ENCODE data around the gene FYN.

FYN gene

DNA sequence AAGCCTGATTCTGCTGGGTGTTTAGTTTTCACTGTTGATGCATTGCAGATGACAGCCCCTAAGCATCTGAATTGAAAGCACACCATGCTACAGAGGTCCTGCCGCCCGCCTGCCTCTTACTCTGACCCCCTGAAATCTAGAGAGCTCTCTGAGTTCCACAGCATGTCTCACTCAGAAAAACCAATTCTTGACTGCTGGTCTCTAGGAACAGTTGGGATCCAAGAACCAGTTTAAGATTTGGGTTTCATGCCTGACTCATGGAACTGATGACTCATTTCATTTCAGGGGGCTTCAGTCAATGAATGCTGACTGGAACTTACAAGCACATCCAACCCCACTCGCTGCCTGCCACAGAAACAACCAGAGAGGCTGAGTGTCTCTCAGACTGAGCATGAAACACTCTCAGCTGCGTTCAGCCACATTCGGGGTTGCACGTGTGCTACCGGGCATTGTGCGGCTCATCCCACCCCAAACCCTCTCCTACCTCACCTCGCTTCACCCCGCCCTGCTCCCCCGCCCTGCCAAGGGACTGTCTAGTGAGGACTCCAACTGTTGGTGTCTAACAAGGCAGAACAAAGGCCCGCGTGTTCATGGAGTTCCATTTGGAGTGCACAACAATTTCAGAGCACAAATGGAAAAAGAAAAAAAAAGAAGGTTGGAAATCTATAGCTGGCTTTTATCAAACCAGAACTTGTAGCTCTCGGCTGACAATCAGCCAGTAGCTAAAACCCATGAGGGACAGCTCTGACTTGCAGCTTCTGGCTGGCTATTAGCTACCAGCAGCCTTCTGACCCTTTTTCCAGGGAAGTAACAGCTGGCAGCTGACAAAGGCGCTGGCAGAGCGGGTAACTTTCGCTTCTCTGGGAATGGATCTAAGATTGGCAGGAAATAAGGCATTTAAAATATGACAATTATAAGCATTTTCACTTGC lies 247.5 kb downstream of the FYN start:
- no peak for DNase-seq (ENCODE audit: low spot score)

- DNase-seq (ENCODE audit: low spot score): no peak
Observed at GRCh38 chr6:111625099-111625416, 248.2 kb downstream of the FYN start.

- DNase-seq (ENCODE audit: low spot score): no peak
Observed at GRCh38 chr6:111624401-111625098, 248.7 kb downstream of the FYN start.

DNA sequence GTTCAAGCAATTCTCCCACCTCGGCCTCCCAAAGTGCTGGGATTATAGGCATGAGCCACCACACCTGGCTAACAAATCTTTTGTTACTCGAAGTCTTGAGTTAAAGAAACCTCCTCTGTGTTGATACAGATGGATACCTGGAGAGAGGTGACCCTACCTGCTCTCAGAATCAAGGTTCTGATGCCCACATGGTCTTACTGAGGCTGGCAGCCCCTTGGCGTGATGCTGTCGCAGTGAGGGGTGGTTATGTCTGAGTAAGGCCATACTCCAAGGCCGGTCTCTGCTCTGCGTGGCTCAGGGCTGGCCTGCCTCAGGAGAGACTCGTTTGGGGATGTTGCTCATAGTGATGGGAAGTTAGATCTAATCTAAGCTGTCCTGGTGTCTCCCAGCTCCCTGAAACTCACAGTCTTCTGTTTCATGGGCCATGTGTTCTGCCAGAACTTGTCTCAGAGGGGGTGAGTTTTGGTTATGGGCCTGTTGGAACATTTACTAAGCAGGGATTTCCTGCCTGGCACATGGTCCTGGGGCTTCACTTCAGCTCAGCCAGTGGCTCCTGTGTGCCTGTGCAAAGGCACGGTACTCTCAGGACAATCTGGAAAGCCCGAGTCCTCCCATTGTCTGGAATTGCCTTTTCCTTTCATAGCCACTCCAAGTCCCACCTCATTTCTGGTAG lies 250.1 kb downstream of the FYN start:
- DNase-seq (ENCODE audit: low spot score): no peak

DNA sequence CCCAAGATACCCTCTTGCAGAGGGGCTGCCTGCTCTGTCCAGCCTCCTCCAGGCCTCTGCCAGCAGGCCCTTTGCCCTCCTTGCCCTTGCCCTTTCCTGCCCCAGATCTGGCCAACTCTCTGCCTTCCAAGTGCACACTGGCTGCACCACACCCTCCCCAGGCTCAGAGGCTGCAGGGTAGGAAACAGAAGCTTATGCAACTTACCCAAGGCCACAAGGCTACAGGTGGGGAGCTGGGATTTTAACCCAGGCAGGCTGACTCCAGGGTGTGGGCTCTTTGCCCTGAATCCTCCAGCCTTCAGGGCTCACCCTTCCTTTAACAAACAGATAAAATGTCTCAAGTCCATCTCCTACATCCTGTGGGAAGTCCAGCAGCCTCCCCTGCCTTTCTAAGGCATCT lies 253.1 kb downstream of the FYN start:
- no peak for DNase-seq (ENCODE audit: low spot score)

DNA sequence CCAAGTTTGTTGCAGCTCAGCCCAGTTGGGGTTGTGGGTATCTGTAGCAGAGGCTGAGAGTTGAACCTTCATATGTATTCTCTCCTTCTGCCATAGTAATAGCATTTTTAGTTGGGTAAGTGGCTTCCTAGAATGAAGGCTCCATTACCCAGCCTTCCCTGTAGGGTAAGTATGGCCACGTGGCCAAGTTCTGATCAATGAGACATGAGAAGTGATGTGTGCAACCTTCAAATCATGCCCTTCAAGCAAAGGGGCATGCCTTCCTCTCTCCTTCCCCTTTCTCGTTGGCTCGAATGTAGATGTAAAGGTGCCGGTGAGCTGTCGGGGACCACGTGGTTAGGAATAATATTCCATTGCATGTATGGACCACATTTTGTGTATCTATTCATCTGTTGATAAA lies 254.8 kb downstream of the FYN start:
- DNase-seq (ENCODE audit: low spot score): no peak

DNA sequence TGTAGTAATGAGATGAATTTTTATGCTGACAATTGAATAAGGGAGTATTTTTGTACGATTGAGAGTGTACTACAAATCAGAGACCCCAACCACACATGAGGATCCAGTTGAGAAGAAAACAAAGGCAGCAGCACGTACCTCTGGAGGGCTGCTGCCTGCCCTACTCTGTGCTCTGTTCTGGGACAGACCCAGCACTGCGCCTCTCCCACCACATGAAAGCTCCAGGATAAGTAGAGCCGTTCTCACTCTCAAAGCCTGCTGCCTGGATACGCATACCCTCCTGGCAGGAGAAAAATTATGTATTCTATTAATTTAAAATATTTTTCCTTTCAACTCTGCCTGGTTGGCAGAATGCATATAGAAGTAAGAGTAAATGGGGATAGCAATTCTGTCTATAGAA lies 256.1 kb downstream of the FYN start:
- no peak for DNase-seq (ENCODE audit: low spot score)

DNA sequence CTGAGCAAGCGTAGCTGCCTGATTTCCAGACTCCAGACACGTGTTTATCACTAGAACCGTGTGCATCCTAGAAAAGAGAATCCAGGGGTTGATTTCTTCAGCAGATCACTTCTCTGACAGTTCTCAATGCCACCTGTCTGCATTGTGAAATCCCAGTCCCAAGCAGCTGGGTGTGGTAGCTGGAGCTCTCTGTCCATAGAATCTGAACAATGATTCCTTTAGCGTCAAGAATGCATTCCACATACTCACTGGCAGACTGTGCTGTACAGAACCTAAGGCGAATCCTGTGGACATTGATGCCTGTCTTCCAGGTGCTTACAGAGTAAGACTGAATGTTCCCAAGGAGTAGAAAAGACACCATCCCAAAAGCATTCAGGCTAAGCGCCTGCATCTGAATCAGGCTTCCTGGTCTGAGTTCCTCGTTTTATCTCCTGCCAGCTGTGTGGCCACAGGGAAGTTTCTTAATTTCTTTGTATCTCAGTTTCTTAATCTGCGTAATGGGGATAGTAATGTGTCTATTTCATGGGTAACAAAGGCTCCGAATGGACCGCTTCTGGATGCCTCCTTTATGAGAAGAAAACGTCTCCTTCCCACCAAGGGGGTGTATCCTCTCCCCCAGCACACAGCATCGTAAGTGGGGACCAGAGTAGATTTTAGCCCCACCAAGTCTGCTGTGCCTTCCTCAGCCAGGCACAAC lies 257.2 kb downstream of the FYN start:
- no peak for DNase-seq (ENCODE audit: low spot score)

DNA sequence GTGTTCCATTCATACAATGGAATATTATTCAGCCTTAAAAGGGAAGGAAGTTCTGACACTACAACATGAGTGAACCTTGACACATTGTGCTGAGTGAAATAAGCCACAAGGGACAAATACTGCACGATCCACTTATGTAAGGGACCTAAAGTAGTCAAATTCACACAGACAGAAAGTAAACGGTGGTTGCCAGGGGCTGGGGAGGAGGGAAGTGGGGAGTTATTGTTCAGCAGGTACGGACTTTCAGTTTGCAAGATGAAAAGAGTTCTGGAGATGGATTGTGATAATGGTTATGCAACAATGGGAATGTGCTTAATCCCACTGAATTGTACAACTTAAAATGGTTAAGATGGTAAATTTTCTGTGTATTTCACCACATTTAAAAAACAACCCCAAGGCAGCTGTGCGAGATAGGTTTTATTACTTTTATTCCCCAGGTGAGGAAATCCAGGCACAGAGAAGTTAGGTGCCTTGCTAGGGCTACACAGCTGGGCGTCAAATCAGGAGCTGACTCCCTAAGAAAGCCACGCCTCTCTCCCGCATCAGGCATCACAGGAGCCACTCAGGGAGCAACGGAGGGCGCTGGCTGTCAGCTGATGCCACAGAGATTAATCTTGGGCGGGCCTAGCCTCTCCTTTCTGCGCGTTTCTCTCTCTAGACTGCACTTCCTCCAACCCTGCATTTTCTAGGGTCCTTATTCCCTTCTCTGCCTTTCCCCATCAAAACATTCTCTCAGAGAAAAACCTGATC lies 258.2 kb downstream of the FYN start:
- DNase-seq (ENCODE audit: low spot score): no peak

DNA sequence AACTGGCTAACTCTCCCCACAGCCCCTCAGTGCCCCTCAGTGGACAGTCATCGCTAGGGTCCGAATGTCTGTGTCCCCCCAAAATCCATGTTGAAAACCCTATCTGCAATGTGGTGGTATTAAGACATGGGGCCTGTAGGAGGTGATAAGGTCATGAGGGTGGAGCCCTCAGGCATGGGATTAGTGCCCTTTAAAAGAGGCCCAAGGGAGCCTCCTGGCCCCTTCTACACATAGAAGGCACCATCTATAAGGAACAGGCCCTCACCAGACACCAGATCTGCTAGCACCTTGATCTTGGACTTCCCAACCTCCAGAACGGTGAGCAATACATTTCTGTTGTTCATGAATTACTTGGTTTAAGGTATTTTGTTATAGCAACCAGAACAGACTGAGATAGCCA lies 260.9 kb downstream of the FYN start:
- no peak for DNase-seq (ENCODE audit: low spot score)

- no peak for DNase-seq (ENCODE audit: low spot score)
Observed at GRCh38 chr6:111610548-111611172, 262.6 kb downstream of the FYN start.
